OCI-LY7 (cell line): ENCODE results near the gene PFN2. TPM values are rescaled to one million over a fixed set of nuclear protein-coding genes. Genes with fewer than 3 reads are reported as not detected.

Experiments
- BruUV-seq: library from RNA; stranded (reverse); fragments of 400-500 nt; replicated peaks from 2 replicates; lab custom pipeline; 2021; lab: Mats Ljungman, UMichigan
- CTCF ChIA-PET: fragments of 300-600 bp; sonication (Branson Sonifier 250); formaldehyde crosslinking; loops from one replicate; lab custom pipeline; 2022; ENCODE audit warnings: antibody characterized with exemption; ENCODE audit not compliant: unreplicated experiment; lab: Charles Lee
- POLR2A ChIA-PET: fragments of 300-600 bp; sonication (Branson Sonifier 250); formaldehyde crosslinking; loops from one replicate; lab custom pipeline; 2022; ENCODE audit warnings: antibody characterized with exemption; lab: Charles Lee
- DNase-seq: peaks from one replicate; pipeline ENCODE4 v3.0.0-alpha.2; 2015; ENCODE audit warnings: low spot score
- H2AFZ ChIP-seq: fragments of 200-600 bp; sonication (generic), shearing (Covaris generic); 2 replicates; pipeline ENCODE4 v1.6.1; 2014; ENCODE audit warnings: mild to moderate bottlenecking, antibody characterized with exemption, low read length, moderate library complexity
- H3K27ac ChIP-seq: fragments of 200-600 bp; sonication (generic); 2 replicates; pipeline ENCODE4 v1.5.1; 2014; ENCODE audit warnings: mixed run types, low read depth, mild to moderate bottlenecking, moderate library complexity, low read length, inconsistent platforms; ENCODE audit not compliant: poor library complexity, severe bottlenecking
- H3K36me3 ChIP-seq: fragments of 200-600 bp; sonication (generic); 2 replicates; pipeline ENCODE4 v1.6.1; 2014; ENCODE audit warnings: mild to moderate bottlenecking, antibody characterized with exemption, low read length, moderate library complexity, mixed read lengths; ENCODE audit not compliant: insufficient read depth
- H3K4me1 ChIP-seq: fragments of 200-600 bp; sonication (generic); 2 replicates; pipeline ENCODE4 v1.5.1; 2014; ENCODE audit warnings: mild to moderate bottlenecking, low read length; ENCODE audit not compliant: insufficient read depth, poor library complexity, severe bottlenecking
- H3K4me2 ChIP-seq: fragments of 200-600 bp; sonication (generic); 2 replicates; pipeline ENCODE4 v1.6.1; 2014; ENCODE audit warnings: mild to moderate bottlenecking, low read length
- H3K4me3 ChIP-seq: fragments of 200-600 bp; sonication (generic); 2 replicates; pipeline ENCODE4 v1.5.1; 2014; ENCODE audit warnings: mild to moderate bottlenecking, low read depth, low read length; ENCODE audit not compliant: poor library complexity, severe bottlenecking
- H3K79me2 ChIP-seq: fragments of 200-600 bp; sonication (generic); 2 replicates; pipeline ENCODE4 v1.6.1; 2016; ENCODE audit warnings: low read depth, mild to moderate bottlenecking, low read length, moderate library complexity, mixed read lengths; ENCODE audit not compliant: insufficient read depth
- H3K9me2 ChIP-seq: fragments of 200-600 bp; sonication (generic); 2 replicates; pipeline ENCODE4 v1.6.1; 2016; ENCODE audit warnings: mild to moderate bottlenecking, low read length, mixed read lengths; ENCODE audit not compliant: insufficient read depth
- H3K9me3 ChIP-seq: fragments of 200-600 bp; sonication (generic); 2 replicates; pipeline ENCODE4 v1.6.1; 2014; ENCODE audit warnings: mild to moderate bottlenecking, mixed run types, low read length, mixed read lengths
- H4K20me1 ChIP-seq: fragments of 200-600 bp; sonication (generic); 2 replicates; pipeline ENCODE4 v1.6.1; 2014; ENCODE audit warnings: mild to moderate bottlenecking, antibody characterized with exemption, low read length, moderate library complexity, mixed read lengths; ENCODE audit not compliant: insufficient read depth
- CTCF ChIP-seq: fragments of 200-600 bp; sonication (generic); conservative IDR thresholded peaks from 2 replicates; pipeline ENCODE4 v1.5.1; 2014; ENCODE audit warnings: mild to moderate bottlenecking, antibody characterized with exemption, low read length, moderate library complexity, mixed read lengths
- EZH2phosphoT487 ChIP-seq: fragments of 200-600 bp; sonication (generic); IDR thresholded peaks from 2 replicates; pipeline ENCODE4 v1.6.1; 2018; ENCODE audit warnings: low read depth, borderline replicate concordance, mild to moderate bottlenecking, mixed run types, antibody characterized with exemption, low read length, moderate library complexity, mixed read lengths
- intact Hi-C: fragments of 100-400 bp; cut with micrococcal nuclease; formaldehyde crosslinking; loops from one replicate; pipeline ENCODE4 v1.10.0; 2022; ENCODE audit not compliant: unreplicated experiment
- total RNA-seq, 2 experiments: library from RNA; depleted of rRNA in 1 of 2; stranded (reverse); fragments of >200 nt in 1 of 2; shearing (Covaris generic) in 1 of 2; gene quantifications; 2 replicates each; pipeline ENCODE4 v1.2.3, GENCODE V29; 2014 to 2022

PFN2 gene
- total RNA-seq, 2 experiments from 2014 or later, result 2.6 to 32.3 TPM

GRCh38 chr3:149998946-149999345 lies 28.3 kb upstream of the PFN2 start:
- Histone ChIP-seq H3K4me3 (no peak overlapping the region), H4K20me1 (no peaks in the 10 kb centered on the region), H3K9me2 (no peaks in the 10 kb centered on the region), H3K79me2 (no peaks in the 10 kb centered on the region), H3K36me3 (no peaks in the 10 kb centered on the region), H3K4me2 (no peak overlapping the region), H2AFZ (no peak overlapping the region), H3K4me1 (no peaks in the 10 kb centered on the region), H3K9me3 (peaks cover 6% of the 10 kb centered on the region; the same call in 1 of the 2 replicates), H3K27ac (no peak overlapping the region)
- intact Hi-C loops, result no loop called here
- BruUV-seq, result no TSS peak
- TF ChIP-seq CTCF, result no peak
- no peak for TF ChIP-seq EZH2phosphoT487
- POLR2A ChIA-PET, result no interaction called here
- no peak for DNase-seq
- CTCF ChIA-PET, result no interaction called here

GRCh38 chr3:149992416-149993058 lies 21.8 kb upstream of the PFN2 start:
- ChIA-PET POLR2A (no interaction called here), CTCF (no interaction called here)
- H3K9me2 ChIP-seq, result no peaks in the 10 kb centered on the region
- H3K9me3 ChIP-seq, result peaks cover 6% of the 10 kb centered on the region; the same call in 1 of the 2 replicates
- H3K36me3 ChIP-seq, result no peaks in the 10 kb centered on the region
- H3K4me2 ChIP-seq, result no peak overlapping the region
- BruUV-seq, result no TSS peak
- no peak for DNase-seq
- intact Hi-C loops, result no loop called here
- no peak overlapping the region for H2AFZ ChIP-seq
- H3K79me2 ChIP-seq, result no peaks in the 10 kb centered on the region
- TF ChIP-seq CTCF (no peak), EZH2phosphoT487 (no peak)
- no peaks in the 10 kb centered on the region for H3K4me1 ChIP-seq
- H3K4me3 ChIP-seq, result no peak overlapping the region
- no peaks in the 10 kb centered on the region for H4K20me1 ChIP-seq
- H3K27ac ChIP-seq, result no peak overlapping the region

GRCh38 chr3:149990423-149990948 lies 19.8 kb upstream of the PFN2 start:
- TF ChIP-seq CTCF, result no peak
- TF ChIP-seq EZH2phosphoT487, result no peak
- Histone ChIP-seq H3K9me2 (no peaks in the 10 kb centered on the region), H2AFZ (no peak overlapping the region), H3K27ac (no peak overlapping the region), H3K4me3 (no peak overlapping the region), H3K4me2 (no peak overlapping the region), H4K20me1 (no peaks in the 10 kb centered on the region), H3K4me1 (no peaks in the 10 kb centered on the region), H3K36me3 (no peaks in the 10 kb centered on the region), H3K79me2 (no peaks in the 10 kb centered on the region), H3K9me3 (peaks cover 6% of the 10 kb centered on the region; the same call in 1 of the 2 replicates)
- DNase-seq, result no peak
- POLR2A ChIA-PET, result no interaction called here
- BruUV-seq, result no TSS peak
- intact Hi-C loops, result no loop called here
- CTCF ChIA-PET, result no interaction called here
